ENCODE data around the gene SCN3B.
"Not testable (repeated sequence)": the region's sequence is repeated elsewhere in the genome, so short reads cannot be mapped to it uniquely, and the experiment has no call there.

SCN3B gene, protein sequence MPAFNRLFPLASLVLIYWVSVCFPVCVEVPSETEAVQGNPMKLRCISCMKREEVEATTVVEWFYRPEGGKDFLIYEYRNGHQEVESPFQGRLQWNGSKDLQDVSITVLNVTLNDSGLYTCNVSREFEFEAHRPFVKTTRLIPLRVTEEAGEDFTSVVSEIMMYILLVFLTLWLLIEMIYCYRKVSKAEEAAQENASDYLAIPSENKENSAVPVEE

GRCh38 chr11:123654566-123655081 is at the start of gene SCN3B:
Gene SCN3B (minus strand): TSS chr11:123654624. CDS start chr11:123653801, 823 bp downstream.
- DNase-seq = no peak

DNA sequence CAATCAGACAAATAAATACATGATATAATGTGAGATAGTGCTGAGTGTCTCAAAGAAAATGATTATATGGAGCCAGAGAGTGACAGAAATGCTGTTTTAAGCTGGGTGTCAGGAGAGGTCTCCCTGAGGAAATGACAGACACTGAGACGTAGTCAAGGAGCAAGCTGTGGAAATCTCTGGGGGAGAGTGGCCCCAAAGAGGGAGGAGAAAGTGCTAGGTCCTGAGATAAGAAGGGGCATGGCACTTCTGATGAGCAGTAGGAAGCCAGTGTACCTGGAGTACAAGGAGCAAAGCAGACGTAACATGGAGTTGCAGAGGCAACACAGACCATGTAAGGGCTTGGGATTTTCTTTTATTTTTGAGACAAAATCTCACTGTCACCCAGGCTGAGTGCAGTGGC is 48.3 kb upstream of the SCN3B start:
- no peak for DNase-seq

- no peak for DNase-seq
Observed at GRCh38 chr11:123702139-123702538, 47.7 kb upstream of the SCN3B start.

DNA sequence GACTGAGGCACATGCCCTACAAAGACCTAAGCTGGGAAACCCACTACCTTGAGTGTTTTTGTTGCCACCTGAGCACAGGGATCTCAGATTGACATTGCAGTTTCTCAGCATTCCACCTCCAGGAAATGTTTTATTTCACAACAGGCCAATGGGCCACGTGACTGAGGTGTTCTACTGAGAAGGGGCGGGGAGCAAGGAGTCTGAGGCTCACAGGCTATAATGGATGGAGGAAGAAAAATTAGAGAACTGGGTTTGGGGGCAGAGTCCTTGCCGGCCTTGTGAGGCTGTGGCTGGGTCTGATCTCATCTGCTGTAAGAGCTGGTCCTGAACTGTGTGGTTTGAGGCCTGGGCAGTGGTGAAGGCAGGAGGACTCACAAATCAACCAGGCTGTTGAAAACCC is 46.3 kb upstream of the SCN3B start:
- DNase-seq = no peak

- DNase-seq = no peak
Observed at GRCh38 chr11:123698546-123699127, 44.2 kb upstream of the SCN3B start.

DNA sequence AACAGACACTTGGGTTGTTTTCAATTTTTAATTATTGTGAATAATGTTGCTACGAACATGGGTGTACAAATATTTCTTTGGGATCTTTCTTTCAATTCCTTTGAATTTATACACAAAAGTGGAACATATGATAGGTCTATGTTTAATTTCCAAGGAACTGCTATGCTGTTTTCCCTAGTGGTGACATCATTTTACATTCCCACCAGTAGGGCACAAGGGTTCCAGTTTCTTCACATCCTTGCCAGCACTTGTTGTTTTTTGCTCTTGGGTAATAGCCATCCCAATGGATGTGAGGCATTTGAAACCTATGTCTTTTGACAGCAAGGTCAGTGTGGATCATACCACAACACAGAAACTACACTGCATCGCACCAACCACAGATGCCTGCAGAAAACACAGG is 41.8 kb upstream of the SCN3B start:
- no peak for DNase-seq

- no peak for DNase-seq
Observed at GRCh38 chr11:123695231-123695630, 40.8 kb upstream of the SCN3B start.

GRCh38 chr11:123694551-123694950 is 40.1 kb upstream of the SCN3B start:
- no peak for DNase-seq

DNA sequence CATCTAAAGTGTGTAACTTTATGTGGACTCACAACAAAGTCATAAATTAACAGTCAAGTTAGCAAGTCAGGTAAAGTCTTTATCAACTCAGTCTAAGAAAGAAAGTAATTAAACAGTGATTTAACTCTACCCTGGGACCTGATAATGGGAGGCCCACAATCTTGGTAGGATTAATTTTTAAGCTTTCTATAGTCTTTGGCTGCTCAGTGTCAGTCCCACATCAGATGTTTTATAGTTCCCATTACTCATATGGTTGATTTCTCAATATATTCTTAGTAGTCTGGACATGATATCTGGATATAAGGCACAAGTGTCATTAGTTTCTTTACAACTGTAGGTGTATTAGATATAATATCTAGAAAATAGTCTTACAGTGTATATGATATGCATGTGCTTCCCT is 38.5 kb upstream of the SCN3B start:
- DNase-seq = no peak

DNA sequence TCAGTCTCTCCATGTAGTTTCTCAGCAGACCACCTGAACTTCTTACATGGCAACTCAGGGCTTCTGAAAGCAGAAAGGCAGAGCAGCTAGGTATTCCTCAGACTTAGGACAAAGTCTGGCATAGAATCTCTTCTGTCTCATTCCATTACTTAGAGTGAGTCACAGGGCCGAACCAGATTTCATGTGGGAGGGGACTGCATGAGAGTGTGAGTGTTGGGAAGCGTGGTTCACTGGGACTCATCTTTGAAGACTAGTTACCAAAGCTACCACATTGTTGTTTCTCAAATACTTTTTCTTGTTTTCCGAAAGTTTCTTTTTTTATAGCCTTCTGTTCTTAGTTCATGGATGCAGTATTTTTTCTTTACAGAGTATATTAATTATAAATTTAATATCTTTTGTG is 36.1 kb upstream of the SCN3B start:
- DNase-seq = no peak

DNA sequence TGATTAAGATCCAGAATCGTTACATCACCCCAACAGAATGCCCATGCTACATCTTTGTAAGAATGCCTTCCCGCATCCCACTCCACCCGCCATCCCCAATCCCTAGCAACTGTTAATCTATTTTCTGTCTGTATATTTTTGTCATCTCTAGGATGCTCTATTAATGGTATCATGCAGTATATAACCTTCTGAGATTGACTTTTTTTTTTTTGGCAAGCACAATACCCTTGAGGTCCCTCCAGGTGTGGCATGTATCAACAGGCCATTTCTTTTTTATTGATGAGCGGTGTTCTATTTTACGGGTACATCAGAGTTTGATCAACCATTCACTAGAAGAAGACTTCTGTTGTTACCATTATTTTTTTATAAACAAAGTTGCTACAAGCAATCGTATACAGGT is 30.2 kb upstream of the SCN3B start:
- no peak for DNase-seq

DNA sequence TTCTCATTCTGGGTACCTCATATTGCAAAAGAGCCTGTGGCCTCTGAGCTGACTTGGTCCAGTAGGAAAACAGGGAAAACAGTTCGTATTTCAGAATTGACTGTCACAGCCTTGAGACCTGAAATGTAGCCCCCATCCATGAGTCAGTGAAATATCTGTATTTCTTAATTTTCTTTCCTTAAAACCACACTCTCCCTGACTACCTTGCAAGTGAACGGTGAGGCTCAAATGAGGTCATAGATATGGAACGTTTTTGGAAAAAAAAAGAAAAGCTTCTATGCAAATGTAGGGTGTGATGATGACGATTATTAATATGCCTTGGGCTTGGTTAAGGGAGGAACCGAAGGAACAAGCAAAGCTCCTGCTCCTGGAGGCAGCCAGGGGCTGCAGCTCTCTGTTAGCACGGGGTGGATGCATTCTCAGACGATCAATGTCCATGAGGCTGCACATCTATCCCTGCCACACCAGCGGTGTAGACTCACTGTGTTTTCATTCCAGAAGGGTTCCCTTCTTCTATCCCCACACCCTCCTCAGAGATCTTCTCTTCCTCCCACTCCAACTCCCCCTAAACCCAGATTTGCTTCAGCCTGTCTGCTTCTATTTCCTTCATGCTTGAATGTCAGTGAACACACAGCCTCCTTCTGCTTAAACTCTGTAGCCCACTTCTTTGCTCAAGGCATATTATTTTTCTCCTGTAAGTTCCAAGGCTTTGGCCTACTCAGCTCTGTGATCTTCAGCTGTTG is 29.2 kb upstream of the SCN3B start:
- no peak for DNase-seq

- DNase-seq = no peak
Observed at GRCh38 chr11:123682696-123683410, 28.4 kb upstream of the SCN3B start.

GRCh38 chr11:123681030-123681429 is 26.6 kb upstream of the SCN3B start:
- DNase-seq = no peak

- no peak for DNase-seq
Observed at GRCh38 chr11:123678246-123678645, 23.8 kb upstream of the SCN3B start.

DNA sequence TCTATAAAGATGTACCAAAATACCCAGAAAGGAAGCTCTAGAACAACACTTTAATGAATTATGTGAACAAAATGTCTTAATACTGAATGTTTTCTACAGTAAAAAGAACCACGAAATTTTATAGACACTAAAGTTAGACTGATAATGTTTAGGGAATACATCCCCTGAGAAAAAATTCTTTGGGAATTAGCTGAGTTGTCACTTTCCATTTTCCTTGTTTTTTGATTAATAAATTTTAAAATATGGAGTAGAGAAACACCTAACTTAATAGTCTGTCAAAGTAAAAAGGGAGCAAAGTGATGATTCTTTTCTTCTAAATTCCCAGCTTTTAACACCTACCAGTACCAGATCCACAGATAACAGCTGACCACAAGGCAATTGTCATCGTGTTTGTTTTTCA is 23.1 kb upstream of the SCN3B start:
- no peak for DNase-seq

DNA sequence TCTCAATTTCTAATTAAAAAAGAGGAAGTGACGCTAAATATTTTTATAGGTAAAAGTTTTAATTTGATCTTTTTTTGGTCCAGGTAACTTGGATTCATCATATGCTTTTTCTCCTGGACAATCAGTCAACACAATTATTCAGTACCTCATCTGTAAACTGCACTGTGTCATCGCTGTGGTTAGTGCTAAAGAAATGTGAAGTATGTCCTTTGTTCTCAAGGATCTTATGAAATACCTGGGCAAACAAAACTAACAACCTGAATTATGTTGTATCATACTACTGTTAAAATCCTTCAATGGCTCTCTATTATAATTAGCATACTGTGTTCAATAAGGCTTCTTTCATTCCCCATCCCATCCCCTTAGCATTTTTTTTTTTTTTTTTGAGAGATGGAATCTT is 19.9 kb upstream of the SCN3B start:
- no peak for DNase-seq

DNA sequence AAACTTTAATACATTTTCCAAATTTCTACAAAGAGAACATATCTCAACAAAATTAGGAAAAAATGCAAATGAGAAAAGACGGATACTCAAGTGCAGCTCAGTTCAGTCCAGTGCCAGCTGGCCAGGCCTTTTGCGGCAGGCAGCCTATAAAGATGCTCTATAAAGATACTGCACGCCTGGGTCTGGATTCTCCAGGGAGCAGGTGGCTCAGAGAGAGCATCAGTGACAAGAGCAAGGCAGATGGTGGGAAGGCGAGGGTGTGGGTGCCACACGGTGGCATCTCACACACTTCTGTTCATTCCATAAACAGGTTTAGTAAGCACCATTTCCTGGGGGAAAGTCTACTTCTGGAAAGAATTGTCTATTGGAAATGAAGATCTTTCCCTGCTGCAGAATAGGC is 18.1 kb upstream of the SCN3B start:
- DNase-seq = no peak

GRCh38 chr11:123671534-123671933 is 17.1 kb upstream of the SCN3B start:
- no peak for DNase-seq

- DNase-seq = no peak
Observed at GRCh38 chr11:123670081-123670480, 15.7 kb upstream of the SCN3B start.

GRCh38 chr11:123665306-123665705 is 10.9 kb upstream of the SCN3B start:
- no peak for DNase-seq

GRCh38 chr11:123659965-123660364 is 5.5 kb upstream of the SCN3B start:
- DNase-seq = not testable (repeated sequence)

DNA sequence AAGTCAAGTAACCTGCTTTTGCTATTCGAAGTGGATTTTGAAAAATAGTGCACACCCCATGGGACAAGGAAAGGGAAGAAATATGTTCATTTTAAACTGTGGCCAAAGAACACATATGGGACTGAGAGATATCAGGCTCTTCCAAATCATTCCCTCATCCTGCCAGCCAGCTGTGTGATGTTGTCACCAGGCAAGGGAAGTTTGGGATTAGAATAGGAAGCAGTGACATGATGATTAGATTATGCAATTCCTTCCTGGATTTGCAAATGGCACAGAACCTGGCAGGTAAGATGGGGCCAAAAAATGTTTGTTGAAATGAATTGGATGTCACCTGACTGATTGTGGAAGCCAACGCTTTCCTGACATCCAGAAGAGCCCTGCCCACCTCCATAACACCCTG is 4.9 kb upstream of the SCN3B start:
- DNase-seq = no peak
